Astrocyte (in vitro differentiated cells and primary cell): ENCODE data around the gene SLC8A2.

Experiments
- CTCF ChIP-seq: IDR thresholded peaks from 2 replicates; pipeline ENCODE4 v1.5.1; 2011; ENCODE audit warnings: low read depth, mild to moderate bottlenecking, inconsistent platforms, low read length, moderate library complexity; ENCODE audit not compliant: insufficient read depth
- EZH2 ChIP-seq: IDR thresholded peaks from 2 replicates; pipeline ENCODE4 v1.6.1; 2012; ENCODE audit warnings: mild to moderate bottlenecking, low read length, inconsistent platforms; ENCODE audit not compliant: insufficient read depth

GRCh38 chr19:47520343-47520806, 48.7 kb upstream of the SLC8A2 start:
- TF ChIP-seq CTCF (no peak), EZH2 (no peak)
